HG03039 (cell line): ENCODE measurements around the gene UBAC2.
"Not testable (repeated sequence)": the region's sequence is repeated elsewhere in the genome, so short reads cannot be mapped to it uniquely, and the experiment has no call there.

Experiments
- ATAC-seq: cut with Tn5 transposase; IDR thresholded peaks from one replicate; pipeline ENCODE4 v1.9.1; 2021; ENCODE audit warnings: mild to moderate bottlenecking, moderate library complexity; ENCODE audit not compliant: unreplicated experiment

Gene UBAC2

GRCh38 chr13:99386911-99387788 lies 186.5 kb downstream of the UBAC2 start:
- no peak for ATAC-seq

DNA sequence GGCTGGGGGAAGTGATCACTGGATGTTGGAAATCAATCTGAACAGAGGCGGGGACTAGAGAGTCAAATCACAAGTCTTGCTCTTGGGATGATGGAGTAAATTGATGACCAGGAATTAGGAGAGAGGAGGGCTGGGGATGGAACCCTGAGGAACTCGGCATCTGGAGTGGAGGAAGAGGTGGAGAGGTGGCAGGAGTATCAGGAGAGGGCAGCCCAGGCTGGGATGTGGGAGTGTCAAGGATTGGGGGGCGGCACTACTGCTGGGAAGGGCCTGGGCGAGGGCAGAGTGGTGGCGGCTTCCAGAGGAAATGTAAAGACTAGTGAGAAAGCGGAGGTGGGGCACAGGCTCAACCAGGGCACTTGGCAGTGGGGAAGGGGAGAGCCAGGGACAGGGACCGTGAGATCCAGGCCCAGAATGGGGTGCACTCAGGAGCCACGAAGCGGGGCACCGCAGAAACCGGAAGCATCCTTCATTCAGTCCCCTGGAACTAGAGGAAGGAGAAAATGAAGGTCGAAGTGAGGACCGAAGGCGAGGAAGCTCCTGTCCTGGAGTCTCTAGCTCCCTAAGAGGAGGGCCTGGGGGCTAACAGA lies 187.8 kb downstream of the UBAC2 start:
- no peak for ATAC-seq

DNA sequence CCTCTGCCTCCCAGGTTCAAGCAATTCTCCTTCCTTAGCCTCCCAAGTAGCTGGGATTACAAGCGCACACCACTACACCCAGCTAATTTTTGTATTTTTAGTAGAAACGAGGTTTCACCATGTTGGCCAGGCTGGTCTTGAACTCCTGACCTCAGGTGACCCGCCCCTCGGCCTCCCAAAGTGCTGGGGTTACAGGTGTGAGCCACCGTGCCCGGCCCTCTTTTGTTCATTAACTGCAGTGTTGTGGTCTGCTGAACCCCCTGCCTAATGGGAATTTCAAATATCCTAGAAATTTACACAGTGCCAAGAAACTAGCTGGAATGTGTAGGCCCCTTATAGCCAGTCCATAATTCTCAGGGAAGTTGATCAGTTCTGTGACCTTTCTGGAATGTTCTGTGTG lies 188.4 kb downstream of the UBAC2 start:
- ATAC-seq: not testable (repeated sequence)

DNA sequence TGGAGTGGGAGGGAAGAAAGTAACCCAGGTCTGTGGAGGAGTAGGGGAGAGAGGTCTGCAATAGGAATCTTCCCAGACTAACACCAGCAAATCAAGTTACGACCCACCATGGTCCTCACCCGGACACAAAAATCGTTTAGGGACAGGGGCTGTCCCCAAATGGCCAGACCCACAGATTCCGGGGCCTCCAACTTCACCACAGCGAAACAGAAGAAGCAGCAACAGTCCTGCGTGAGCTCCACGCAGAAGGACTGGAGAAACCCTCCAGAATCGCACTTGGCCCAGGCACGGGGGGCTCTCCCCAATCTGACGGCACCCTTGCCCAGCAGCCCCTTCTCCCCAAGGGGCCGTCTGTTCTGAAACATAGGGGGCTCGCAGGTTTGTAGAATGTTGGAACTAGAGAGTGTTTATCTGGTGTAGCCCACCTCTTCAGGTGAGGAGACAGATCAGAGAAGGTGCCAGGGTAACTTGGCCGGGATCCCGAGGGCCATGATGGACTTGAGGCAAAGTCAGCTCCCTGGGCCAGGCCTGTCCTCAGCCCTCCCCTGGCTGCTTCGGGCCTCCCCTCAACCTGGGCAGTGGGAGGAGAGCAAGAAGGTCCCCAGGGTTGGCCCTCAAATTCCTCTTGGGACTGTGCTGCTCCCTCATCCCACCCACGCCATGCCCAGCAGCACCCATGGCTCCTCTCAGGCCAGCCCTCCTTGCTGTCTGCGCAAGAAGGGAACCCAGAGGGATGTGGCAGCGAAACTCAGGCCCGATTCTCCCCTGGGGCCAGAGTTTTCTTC lies 189.1 kb downstream of the UBAC2 start:
- no peak for ATAC-seq

DNA sequence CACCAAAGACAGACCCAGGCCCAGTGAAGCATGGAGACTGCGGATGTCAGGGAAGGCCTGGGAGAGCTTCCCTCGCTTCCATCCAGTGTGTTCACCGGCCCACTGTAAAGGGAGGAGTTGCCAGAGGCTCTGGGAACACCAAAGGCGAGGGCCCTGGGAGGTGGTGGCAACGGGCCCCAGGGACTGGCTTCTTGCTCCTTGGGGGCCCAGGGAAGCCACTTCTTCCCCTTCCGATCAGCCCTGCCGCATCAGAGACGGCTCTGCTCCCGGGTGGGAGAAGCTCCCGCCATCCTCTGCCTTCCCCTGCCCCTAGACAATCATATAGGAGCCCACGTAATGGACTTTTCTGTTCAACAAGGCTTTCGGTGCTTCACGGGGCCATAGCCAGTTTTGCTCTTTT lies 189.9 kb downstream of the UBAC2 start:
- no peak for ATAC-seq

GRCh38 chr13:99391781-99392469 lies 191.3 kb downstream of the UBAC2 start:
- ATAC-seq: no peak

DNA sequence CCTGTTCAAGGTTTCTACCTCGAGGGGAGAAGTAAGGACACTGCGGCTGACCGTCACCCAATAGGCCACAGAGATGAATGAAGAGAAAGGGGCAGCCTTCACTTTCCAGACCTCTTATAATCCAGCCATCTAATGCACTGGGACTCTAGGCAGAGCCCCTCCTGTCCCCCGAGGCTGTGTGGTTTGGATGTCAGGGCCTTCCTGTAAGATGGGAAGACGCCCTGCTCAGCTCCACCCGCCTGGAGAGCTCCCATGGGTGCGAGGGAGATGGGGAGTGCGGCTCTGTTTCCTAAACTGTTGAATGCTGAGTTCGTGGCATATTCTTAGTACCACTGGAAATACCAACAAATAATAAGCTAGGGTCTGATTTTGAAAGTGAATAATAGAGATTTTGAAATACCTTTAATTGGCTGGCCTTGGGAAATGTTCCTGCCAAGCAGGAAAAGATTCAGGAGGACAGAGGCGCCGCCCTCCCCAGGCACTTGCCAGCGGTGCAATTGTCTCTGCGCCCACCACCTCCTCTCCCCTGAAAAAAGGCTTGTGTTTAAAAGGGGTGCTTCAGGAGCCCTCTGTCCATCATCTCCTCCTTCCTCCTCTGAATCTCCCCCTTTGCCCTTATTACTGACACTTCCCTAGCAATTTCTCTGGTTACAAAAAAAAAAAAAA lies 191.9 kb downstream of the UBAC2 start:
- no peak for ATAC-seq

DNA sequence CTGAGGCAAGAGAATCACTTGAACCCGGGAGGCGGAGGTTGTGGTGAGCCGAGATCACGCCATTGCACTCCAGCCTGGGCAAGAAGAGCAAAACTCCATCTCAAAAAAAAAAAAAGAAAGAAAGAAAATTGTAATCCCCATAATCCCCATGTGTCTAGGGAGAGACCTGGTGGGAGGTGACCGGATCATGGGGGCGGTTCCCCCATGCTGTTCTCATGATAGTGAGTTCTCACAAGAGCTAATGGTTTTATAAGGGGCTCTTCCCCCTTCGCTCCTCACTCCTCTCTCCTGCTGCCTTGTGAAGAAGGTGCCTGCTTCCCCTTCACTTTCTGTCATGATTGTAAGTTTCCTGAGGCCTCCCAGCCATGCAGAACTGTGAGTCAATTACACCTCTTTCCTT lies 192.7 kb downstream of the UBAC2 start:
- ATAC-seq: not testable (repeated sequence)

DNA sequence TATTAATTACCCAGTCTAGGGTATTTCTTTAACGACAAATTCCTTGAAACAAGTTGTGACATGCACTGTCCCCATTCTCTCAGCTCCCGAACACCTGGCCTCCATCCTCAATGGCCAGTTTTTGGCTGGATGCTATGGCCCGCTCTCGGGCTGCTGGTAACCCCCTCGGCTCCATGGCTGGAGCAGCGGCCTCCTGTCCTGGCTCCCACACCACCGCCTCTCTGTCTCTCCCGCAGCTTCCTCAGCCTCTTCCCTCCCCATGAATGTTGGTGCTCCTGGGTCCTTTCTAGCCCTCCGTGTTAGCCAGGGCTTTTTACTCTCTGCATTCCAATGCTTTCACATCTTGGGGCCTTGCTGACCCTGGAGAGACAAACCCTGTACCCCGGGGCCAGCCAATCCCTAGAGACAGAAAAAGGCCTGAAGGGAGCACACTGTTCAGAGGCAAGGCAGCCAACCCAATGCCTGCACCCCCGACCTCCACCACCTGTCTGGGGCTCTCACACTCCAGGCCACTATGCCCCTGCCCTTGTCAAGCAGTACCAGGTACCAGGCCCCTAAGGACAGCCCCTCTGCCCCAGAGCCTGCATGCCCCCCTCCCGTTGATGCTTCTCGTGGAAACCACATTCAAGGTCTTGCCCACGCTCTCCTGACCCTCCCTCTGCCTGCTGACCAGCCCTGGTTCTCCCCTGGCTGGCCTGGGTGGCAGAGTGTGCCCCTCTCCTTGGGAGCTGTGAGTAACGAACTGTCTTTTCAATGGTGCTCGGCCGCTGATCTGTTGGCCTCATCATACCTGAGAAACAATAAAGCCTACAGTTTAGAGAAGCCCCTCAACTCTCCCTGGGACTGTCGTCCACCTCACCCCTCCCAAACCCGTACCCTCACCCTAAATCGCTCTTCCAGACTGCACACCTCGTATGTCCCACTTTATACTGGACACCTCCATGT lies 193.4 kb downstream of the UBAC2 start:
- ATAC-seq: no peak

DNA sequence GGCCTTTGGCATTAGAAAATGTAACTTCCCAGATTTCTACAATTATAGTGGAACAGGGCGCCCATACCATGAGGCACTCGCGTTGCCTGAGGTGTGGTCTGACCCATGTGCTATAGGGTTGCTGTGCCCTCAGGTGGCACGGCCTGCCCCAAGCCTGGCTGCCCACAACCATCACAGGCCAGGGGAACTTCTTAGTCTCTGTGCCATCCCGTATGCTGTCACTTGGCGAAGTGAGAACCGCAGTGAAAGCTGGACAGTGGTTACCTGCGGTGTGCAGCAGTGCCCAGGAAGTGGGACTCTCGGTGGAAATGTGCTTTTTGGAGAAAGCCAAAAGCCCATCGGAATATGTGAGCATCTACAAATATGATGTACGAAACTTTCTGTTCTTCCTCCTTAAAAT lies 194.8 kb downstream of the UBAC2 start:
- no peak for ATAC-seq

- ATAC-seq: no peak
Observed at GRCh38 chr13:99396446-99396845, 195.8 kb downstream of the UBAC2 start.

DNA sequence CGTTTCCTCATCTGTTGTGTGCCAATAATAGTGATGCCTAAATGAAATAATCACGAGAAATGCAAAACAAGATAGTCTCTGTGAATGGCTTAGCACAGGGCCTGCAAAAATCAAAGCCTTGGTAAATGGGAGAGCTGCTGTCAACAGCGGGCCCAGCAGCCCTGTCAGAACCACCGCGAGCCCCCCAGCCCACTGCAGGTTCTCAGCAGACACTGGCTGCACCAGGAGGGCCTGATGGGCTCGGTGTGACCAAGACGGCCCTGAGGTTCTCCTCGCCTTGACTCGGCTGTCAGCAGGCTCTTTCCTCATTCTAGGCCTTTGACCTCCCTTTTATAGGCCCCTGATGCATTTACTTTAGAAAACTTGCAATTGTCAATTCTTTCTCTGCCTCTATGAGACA lies 197.4 kb downstream of the UBAC2 start:
- no peak for ATAC-seq

GRCh38 chr13:99398916-99399622 lies 198.4 kb downstream of the UBAC2 start:
- no peak for ATAC-seq

DNA sequence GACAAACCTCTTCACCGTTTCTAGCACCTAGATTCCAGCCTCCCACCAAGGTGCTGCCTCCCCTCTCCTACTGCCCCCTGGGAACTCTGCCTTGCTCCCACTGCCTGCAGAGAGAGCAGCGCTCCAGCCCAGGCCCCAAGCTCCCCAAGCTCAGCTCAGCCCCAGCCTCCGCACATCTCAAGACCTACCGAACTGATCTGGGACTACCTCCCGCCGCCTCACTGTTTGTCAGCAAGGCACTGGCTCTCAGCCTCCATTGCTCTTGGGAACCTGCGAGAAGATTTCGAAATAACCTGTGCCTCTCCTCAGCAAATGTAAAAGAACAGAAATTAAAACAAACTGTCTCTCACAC lies 198.9 kb downstream of the UBAC2 start:
- ATAC-seq: no peak

- no peak for ATAC-seq
Observed at GRCh38 chr13:99403458-99403971, 202.9 kb downstream of the UBAC2 start.

DNA sequence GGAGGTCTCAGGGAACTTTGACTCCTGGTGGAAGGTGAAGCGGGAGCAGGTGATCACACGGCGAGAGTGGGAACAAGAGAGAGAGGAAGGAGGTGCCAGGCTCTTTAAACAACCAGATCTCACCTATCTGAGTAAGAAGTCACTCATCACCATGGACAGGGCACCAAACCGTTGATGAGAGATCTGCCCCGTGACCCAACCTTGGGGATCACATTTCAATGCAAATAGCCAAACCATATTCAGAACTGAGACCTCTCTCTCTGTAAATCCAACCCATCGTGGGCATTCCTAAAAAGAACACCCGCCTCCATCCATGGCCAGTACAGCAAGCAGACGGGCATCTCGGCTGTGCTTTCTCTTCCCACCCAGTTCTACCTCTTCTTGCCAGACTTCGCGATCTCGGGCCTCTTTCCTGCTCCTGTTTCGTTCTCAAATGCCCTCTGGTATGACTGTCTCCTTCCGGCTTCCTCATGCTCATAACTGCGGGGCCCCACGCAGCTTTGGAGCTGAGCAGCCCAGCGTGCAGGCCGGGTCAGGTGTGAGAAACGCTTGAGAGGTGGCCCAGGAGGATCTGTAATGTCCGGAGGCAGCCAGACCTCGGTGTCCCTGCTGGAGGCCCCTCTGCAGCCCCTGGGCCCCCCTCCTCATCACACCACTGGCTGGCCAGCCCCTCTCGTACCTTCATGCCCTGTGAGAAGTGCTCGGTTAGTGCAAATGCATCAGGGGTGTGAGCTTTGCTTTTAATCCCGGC lies 203.5 kb downstream of the UBAC2 start:
- no peak for ATAC-seq

DNA sequence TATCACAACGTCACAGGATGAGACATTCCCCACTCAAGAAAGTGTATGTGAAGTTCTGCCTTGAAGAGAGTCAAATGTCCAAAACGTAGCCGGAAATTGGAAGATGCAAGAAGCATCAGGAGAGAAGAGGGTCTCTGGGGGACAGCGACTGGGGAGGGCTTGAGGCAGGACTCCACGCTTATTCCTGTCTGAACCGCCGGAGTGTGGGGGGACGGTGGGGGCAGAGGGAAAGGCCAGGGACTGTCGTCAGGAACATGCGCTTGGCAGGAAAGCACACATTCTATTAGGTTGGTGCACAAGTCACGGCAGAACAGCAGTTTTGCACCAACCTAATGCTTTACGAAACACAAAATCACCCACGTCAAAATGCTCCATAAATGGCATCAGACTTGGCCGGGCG lies 205.3 kb downstream of the UBAC2 start:
- ATAC-seq: no peak

DNA sequence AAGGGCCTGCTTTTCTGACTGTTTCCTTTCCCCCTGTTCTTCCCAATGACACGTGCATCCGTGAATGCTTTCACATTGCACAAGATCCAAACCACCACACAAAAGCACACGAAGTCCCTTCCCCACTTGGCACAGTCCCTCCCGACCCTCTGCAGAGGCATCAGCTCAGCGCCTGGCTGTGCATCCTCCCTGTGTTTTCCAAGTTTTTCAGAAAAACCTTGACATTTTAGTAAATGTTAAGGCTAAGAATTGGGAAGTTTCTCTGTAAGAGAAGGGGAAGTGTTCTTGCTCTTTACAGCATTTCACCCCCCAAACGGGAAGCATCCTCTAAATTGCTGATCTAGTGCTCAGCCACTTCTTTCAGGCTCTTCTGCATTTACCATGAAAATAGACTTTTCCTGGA lies 206.1 kb downstream of the UBAC2 start:
- ATAC-seq: no peak
